GM19193 (cell line): Measurements from ENCODE around the gene ARFGAP3.

ENCODE experiments used
- POLR2A ChIP-seq: IDR thresholded peaks from 4 replicates; pipeline ENCODE4 v1.6.1; 2011; ENCODE audit not compliant: insufficient read depth, insufficient read length; ENCODE audit errors: extremely low read depth

ARFGAP3 gene

DNA sequence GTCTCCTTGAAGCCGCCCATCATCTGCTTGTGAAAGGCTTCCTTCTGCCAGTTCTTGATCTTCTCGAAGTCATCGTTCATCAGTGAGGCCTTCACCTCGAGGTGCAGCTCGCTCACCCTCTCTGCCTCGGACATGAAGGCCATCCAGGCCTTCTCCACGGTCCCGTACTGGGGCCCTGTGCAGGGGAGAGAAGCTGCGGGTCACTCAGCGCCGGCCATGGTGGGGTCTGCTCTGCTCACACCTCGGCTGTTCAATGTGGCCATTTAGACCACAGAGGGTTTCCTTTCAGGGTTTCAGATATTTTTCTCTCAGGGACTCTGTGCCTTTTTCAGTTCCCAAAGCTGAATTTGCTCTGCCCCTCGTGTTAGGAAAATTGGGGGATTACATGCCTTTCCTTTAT lies 33.9 kb upstream of the ARFGAP3 start:
- TF ChIP-seq POLR2A, result no peak

DNA sequence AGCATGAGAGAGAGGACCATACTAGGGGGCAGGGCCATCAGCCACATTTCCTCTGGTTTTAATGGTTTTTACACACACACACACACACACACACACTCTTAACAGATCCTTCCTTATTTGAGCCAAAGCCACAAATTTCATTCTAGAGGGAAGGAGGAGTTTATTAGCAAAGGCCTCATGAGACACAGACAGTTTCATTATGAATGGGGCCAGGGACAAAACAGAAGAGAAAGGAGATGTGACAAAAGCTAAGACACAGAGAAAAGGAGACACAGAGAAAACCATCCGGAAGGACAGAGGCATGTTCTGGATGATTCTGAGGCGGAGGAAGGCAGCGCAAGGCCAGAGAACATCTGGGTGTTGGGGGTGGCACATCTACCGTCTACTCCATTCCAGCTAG lies 32.2 kb upstream of the ARFGAP3 start:
- no peak for TF ChIP-seq POLR2A

DNA sequence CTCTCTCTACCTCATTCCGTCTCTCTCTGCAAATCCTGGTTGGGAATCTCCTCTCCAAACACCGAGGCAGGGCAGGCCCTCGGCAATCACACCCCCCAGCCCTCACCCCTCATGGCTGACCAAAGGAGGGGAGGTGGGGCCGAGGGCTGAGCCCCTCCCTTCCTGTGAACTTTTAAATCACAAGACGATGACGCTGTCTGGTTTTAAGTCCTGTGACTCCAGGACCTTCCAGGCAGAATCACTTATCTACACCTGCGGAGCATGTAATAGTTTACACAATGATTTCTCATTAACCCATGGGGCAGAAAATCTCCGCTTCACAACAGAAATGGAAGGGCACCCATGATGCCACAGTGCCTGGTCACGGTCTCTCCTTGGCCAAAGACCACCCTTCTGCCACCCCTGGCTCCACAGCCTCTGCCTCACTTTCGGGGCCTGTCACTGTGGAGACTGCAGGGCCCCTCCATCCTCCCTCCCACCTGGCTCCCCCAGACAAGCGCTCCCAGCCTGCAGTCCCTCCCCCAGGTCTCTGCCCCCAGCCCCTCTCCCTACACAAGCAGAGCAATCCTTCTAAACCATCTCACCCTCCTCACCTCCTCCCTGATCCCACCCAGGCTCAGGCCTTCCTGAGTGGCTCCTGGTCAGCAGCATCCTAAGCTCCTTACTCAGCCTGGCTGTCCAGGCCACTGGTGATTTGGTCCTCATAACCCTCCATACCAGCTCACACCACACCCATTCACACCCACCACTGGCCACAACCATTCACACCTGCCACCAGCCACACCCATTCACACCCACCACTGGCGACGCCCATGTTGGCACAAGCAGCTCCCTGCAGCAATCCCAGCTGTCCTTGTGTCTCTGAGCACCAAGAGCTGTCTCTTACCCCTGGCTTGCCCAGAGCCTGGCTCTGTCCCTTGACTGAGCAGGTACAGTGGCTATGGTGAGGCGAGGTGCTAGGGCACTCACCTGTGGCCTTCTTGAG lies 30.7 kb upstream of the ARFGAP3 start:
- no peak for TF ChIP-seq POLR2A

GRCh38 chr22:42887120-42887519 lies 30.0 kb upstream of the ARFGAP3 start:
- TF ChIP-seq POLR2A, result no peak

- TF ChIP-seq POLR2A, result no peak
Observed at GRCh38 chr22:42885446-42885845, 28.4 kb upstream of the ARFGAP3 start.

DNA sequence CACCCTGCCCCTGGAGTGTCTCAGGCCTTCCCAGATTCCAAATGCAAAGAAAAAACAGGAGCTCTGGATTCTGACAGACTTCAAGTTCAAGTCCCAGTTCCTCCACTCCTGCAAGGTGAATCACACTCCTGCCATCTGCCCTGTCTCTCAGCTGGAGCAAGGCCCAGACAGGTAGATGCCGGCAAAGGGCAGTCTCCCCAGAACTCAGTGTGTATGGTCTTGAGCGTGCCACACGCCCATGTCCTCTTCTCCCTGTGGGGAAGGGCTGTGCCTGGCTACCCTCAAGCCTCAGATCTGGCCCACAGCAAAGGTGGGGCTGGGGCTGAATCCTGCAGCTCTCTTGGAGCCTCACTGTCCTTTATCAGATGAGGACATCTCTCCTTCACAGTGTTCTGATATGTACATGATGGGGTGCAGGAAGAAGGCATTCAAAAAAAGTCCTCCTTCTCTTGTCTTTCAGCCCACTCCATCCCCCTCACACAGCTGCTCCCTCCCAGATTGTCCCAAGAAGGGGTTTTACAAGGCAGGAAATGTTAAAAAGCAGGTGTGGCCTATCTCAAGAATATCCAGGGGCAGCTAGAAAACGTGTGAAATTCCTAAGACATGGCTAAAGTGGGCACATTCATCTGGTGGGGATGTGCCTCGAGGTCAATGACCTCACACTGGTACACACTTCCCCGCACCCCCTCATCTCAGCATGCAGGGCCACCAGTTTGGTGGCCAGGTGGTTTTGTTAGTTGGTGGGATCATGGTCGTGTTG lies 27.7 kb upstream of the ARFGAP3 start:
- TF ChIP-seq POLR2A, result no peak

- TF ChIP-seq POLR2A, result no peak
Observed at GRCh38 chr22:42883970-42884369, 26.9 kb upstream of the ARFGAP3 start.

- no peak for TF ChIP-seq POLR2A
Observed at GRCh38 chr22:42883121-42883520, 26.0 kb upstream of the ARFGAP3 start.

GRCh38 chr22:42881982-42882656 lies 25.0 kb upstream of the ARFGAP3 start:
- TF ChIP-seq POLR2A, result no peak

DNA sequence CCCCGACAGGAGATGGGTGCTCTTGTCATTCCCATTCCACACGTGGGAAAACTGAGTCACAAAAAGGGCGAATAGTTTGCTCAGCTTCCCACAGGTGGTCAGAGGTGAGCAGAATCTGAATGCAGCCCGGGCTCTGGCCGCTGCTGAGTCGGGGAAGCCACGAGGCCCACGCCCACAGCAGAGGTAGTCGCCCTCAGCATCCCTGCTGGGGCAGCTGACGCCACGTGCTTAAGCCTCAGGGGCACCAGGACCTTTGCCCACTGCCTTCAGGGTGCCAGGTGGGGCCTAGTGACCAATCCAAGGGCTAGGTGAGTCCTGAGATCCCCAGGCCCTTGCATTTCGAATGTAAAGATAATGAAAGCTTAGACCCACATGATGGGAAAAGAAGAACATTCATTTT lies 24.2 kb upstream of the ARFGAP3 start:
- no peak for TF ChIP-seq POLR2A

DNA sequence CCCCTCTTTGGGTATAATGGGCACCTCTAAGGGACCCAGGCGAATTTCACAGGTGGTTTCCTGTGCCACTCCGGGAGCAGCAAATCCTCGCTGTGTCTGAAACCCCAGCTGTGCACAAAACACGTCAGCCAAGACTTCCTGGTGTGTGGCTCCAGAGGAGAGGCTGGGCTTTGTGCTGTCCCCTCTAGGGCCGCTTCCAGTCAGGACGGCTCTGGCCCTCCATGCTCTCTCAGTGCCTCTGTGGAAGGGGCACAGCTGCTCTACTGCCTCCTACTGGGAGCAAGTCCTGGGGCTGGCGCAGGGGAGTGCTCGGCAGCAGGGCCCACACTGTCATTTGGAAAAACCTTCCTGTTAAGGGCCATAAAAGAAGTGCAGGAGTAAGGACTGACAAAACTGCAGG lies 23.7 kb upstream of the ARFGAP3 start:
- no peak for TF ChIP-seq POLR2A

- no peak for TF ChIP-seq POLR2A
Observed at GRCh38 chr22:42879371-42880021, 22.4 kb upstream of the ARFGAP3 start.

GRCh38 chr22:42878561-42879305 lies 21.7 kb upstream of the ARFGAP3 start:
- TF ChIP-seq POLR2A, result no peak
